ENCODE measurements around the gene PDIK1L. TPM values are rescaled to one million over a fixed set of nuclear protein-coding genes. Genes with fewer than 3 reads are reported as not detected.

The PDIK1L gene
- total RNA-seq, 1 donor from 2014 or later: 6.8 TPM

DNA sequence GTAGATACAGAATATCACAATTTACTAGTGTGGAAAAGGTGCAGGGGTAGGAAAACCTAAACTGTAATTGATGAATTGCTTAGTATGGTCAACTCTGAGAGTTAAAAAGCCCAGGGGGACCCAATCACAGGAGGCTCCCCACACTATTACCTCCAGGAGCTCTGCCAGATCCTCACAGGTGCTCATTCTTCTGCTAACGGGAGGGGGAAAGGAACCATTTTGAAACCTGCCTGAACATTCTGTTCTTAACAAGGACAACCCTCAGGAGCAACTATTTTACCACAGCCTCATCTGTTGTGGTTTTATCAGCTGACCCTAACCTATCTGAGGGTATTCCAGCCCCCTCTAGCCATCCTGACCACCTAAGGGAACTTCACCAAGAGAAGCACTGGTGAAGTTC lies 19.1 kb downstream of the PDIK1L start:
- H3K27me3 Mint-ChIP-seq (ENCODE audit: low read depth): peaks cover 2% of the 10 kb centered on the region
- DNase-seq (ENCODE audit: low spot score): no peak
- TF ChIP-seq, protein P1, sequence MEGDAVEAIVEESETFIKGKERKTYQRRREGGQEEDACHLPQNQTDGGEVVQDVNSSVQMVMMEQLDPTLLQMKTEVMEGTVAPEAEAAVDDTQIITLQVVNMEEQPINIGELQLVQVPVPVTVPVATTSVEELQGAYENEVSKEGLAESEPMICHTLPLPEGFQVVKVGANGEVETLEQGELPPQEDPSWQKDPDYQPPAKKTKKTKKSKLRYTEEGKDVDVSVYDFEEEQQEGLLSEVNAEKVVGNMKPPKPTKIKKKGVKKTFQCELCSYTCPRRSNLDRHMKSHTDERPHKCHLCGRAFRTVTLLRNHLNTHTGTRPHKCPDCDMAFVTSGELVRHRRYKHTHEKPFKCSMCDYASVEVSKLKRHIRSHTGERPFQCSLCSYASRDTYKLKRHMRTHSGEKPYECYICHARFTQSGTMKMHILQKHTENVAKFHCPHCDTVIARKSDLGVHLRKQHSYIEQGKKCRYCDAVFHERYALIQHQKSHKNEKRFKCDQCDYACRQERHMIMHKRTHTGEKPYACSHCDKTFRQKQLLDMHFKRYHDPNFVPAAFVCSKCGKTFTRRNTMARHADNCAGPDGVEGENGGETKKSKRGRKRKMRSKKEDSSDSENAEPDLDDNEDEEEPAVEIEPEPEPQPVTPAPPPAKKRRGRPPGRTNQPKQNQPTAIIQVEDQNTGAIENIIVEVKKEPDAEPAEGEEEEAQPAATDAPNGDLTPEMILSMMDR (IDR thresholded peaks at IDR 0.05): no peak
- H3K27ac Mint-ChIP-seq (ENCODE audit: unreplicated experiment): no peak overlapping the region
- H3K9me3 Mint-ChIP-seq (ENCODE audit: low read depth): peaks cover 9% of the 10 kb centered on the region
- H3K4me3 Mint-ChIP-seq (ENCODE audit: unreplicated experiment): no peak overlapping the region
- H3K4me1 Mint-ChIP-seq (ENCODE audit: low read depth): no peaks in the 10 kb centered on the region
- no peaks in the 10 kb centered on the region for H3K36me3 Mint-ChIP-seq (ENCODE audit: low read depth)

DNA sequence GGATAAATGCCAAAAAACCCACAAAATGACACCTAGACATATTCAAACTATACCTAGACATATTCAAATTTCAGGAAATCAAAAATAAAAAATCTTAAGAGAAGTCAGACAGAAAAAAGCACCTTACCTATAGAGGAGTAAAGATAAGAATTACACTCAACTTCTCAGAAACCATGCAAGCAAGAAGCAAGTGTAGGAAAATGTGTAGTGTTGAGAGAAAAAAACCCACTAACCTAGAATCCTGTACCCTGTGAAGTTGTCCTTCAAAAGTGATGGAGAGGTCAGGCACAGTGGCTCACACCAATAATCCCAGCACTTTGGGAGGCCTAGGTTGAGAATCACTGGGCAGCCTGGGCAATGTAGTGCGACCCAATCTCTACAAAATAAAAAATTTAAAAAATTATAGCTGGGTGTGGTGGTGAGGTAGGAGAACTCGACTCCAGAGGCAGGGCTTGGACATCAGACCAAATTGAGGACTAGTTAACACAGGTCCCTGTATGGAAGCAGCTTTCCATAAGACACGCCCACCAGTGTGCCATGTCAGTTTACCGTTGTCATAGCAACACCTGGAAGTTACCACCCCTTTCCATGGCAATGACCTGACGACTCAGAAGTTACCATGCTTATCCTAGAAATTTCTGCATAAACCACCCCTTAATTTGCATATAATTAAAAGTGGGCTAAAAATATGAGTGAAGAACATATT lies 20.7 kb downstream of the PDIK1L start:
- DNase-seq (ENCODE audit: low spot score): no peak

DNA sequence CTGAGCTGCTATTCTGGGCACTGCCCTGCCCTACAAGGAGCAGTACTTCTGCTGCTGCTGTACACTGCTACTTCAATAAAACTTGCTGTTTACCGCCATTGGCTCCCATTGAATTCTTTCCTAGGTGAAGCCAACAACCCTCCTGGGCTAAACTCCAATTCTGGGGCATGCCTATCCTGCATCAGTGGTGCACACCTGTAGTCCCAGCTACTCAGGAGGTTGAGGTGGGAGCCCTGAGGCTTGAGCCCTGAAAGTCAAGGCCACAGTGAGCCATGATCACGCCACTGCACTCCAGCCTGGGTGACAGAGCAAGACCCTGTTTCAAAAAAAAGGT lies 21.2 kb downstream of the PDIK1L start:
- Mint-ChIP-seq H3K9me3 (ENCODE audit: low read depth) (peaks cover 9% of the 10 kb centered on the region), H3K4me3 (ENCODE audit: unreplicated experiment) (no peak overlapping the region), H3K27ac (ENCODE audit: unreplicated experiment) (no peak overlapping the region), H3K27me3 (ENCODE audit: low read depth) (no peaks in the 10 kb centered on the region), H3K4me1 (ENCODE audit: low read depth) (no peaks in the 10 kb centered on the region), H3K36me3 (ENCODE audit: low read depth) (no peaks in the 10 kb centered on the region)
- TF ChIP-seq, protein P1 (IDR thresholded peaks at IDR 0.05): no peak
- DNase-seq (ENCODE audit: low spot score): no peak

More for the DNA sequence above, 20.7 kb downstream of the PDIK1L start:
- Mint-ChIP-seq H3K27me3 (ENCODE audit: low read depth) (peaks cover 2% of the 10 kb centered on the region), H3K9me3 (ENCODE audit: low read depth) (peaks cover 9% of the 10 kb centered on the region), H3K4me1 (ENCODE audit: low read depth) (no peaks in the 10 kb centered on the region), H3K27ac (ENCODE audit: unreplicated experiment) (no peak overlapping the region), H3K4me3 (ENCODE audit: unreplicated experiment) (no peak overlapping the region), H3K36me3 (ENCODE audit: low read depth) (no peaks in the 10 kb centered on the region)
- TF ChIP-seq, protein P1 (IDR thresholded peaks at IDR 0.05): no peak

DNA sequence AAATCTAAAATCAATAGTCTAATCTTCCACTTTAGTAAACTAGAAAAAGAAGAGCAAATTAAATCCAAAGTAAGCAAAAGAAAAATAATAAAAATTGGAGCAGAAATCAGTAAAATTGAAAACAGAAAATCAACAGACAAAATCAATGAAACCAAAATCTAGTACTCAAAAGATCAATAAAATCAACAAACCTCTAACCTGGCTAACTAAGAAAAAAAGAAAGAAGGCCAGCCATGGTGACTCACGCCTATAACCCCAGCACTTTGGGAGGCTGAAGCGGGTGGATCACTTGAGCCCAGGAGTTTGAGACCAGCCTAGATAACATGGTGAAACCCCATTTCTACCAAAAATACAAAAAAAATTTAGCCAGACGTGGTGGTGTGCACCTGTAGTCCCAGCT lies 22.8 kb downstream of the PDIK1L start:
- H3K4me3 Mint-ChIP-seq (ENCODE audit: unreplicated experiment): no peak overlapping the region
- no peaks in the 10 kb centered on the region for H3K27me3 Mint-ChIP-seq (ENCODE audit: low read depth)
- TF ChIP-seq, protein P1 (IDR thresholded peaks at IDR 0.05): no peak
- no peak overlapping the region for H3K27ac Mint-ChIP-seq (ENCODE audit: unreplicated experiment)
- H3K9me3 Mint-ChIP-seq (ENCODE audit: low read depth): peaks cover 9% of the 10 kb centered on the region
- no peak for DNase-seq (ENCODE audit: low spot score)
- H3K36me3 Mint-ChIP-seq (ENCODE audit: low read depth): no peaks in the 10 kb centered on the region
- no peaks in the 10 kb centered on the region for H3K4me1 Mint-ChIP-seq (ENCODE audit: low read depth)

DNA sequence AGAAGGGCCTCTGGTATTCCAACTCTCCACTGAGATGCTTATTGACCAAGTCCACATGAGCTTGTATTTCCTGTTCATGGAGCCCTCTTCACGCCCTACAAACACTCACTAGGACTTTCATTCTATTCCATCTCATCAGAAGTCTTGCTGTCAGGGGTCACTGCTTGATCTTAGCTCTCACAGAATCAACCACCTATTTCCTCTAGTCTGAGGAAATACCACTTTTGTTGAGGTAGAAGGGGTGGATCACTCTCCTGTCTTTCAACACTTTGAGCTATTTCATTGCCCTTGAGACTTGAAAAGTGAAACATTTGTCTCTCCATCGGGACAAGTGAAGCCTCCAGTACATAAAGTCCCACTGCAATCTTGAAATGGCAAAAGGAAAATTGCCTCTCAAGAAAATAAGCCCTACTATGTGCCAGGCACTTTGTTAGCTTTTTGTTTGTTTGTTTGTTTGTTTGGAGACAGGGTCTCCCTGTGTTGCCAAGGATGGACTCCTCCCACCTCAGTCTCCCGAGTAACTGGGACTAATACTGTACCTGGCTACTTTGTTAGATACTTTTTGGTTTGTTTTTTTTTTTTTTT lies 27.4 kb downstream of the PDIK1L start:
- Mint-ChIP-seq H3K4me1 (ENCODE audit: low read depth) (no peaks in the 10 kb centered on the region), H3K36me3 (ENCODE audit: low read depth) (no peaks in the 10 kb centered on the region), H3K9me3 (ENCODE audit: low read depth) (peaks cover 9% of the 10 kb centered on the region), H3K4me3 (ENCODE audit: unreplicated experiment) (no peak overlapping the region), H3K27ac (ENCODE audit: unreplicated experiment) (no peak overlapping the region), H3K27me3 (ENCODE audit: low read depth) (peaks cover 2% of the 10 kb centered on the region)
- TF ChIP-seq, protein P1 (IDR thresholded peaks at IDR 0.05): no peak
- DNase-seq (ENCODE audit: low spot score): no peak

Measured in chondrocyte (in vitro differentiated cells).